ENCODE data around the gene FOXP1.

FOXP1 gene

GRCh38 chr3:71560665-71561064, 22.9 kb downstream of the FOXP1 start:
- no peak overlapping the region for H3K4me3 ChIP-seq (ENCODE audit: low read depth, low read length)
- no peaks in the 10 kb centered on the region; the same call in 1 of the 2 replicates for H3K27me3 ChIP-seq
- no peaks in the 10 kb centered on the region; the same call in 1 of the 2 replicates for H3K9me3 ChIP-seq
- no peak for DNase-seq
- TF ChIP-seq CTCF (IDR thresholded peaks at IDR 0.05; ENCODE audit: low read depth, low read length) = no peak
- no peaks in the 10 kb centered on the region for H3K4me1 ChIP-seq
- H3K36me3 ChIP-seq = no peaks in the 10 kb centered on the region

GRCh38 chr3:71559578-71560162, 23.9 kb downstream of the FOXP1 start:
- Histone ChIP-seq H3K9me3 (no peaks in the 10 kb centered on the region; the same call in 1 of the 2 replicates), H3K4me1 (no peaks in the 10 kb centered on the region; the same call in 1 of the 2 replicates), H3K4me3 (ENCODE audit: low read depth, low read length) (no peak overlapping the region), H3K27me3 (no peaks in the 10 kb centered on the region; the same call in 1 of the 2 replicates), H3K36me3 (no peaks in the 10 kb centered on the region)
- no peak for TF ChIP-seq CTCF (IDR thresholded peaks at IDR 0.05; ENCODE audit: low read depth, low read length)
- no peak for DNase-seq

- Histone ChIP-seq H3K4me3 (ENCODE audit: low read depth, low read length) (no peak overlapping the region), H3K36me3 (no peaks in the 10 kb centered on the region), H3K9me3 (no peaks in the 10 kb centered on the region; the same call in 1 of the 2 replicates), H3K27me3 (no peaks in the 10 kb centered on the region; the same call in 1 of the 2 replicates), H3K4me1 (no peaks in the 10 kb centered on the region; the same call in 1 of the 2 replicates)
- no peak for DNase-seq
- TF ChIP-seq CTCF (IDR thresholded peaks at IDR 0.05; ENCODE audit: low read depth, low read length) = no peak
Measured at GRCh38 chr3:71559021-71559420, 24.5 kb downstream of the FOXP1 start.

GRCh38 chr3:71554649-71555048, 28.9 kb downstream of the FOXP1 start:
- no peak for DNase-seq
- TF ChIP-seq CTCF (IDR thresholded peaks at IDR 0.05; ENCODE audit: low read depth, low read length) = no peak
- Histone ChIP-seq H3K36me3 (no peaks in the 10 kb centered on the region), H3K4me3 (ENCODE audit: low read depth, low read length) (no peak overlapping the region), H3K27me3 (no peaks in the 10 kb centered on the region), H3K9me3 (no peaks in the 10 kb centered on the region), H3K4me1 (no peaks in the 10 kb centered on the region; the same call in 1 of the 2 replicates)

GRCh38 chr3:71551311-71551919, 32.1 kb downstream of the FOXP1 start:
- Histone ChIP-seq H3K9me3 (no peaks in the 10 kb centered on the region), H3K36me3 (no peaks in the 10 kb centered on the region), H3K4me1 (no peaks in the 10 kb centered on the region; the same call in 1 of the 2 replicates), H3K4me3 (ENCODE audit: low read depth, low read length) (no peak overlapping the region), H3K27me3 (no peaks in the 10 kb centered on the region)
- DNase-seq = no peak
- no peak for TF ChIP-seq CTCF (IDR thresholded peaks at IDR 0.05; ENCODE audit: low read depth, low read length)

- no peaks in the 10 kb centered on the region for H3K9me3 ChIP-seq
- DNase-seq = no peak
- TF ChIP-seq CTCF (IDR thresholded peaks at IDR 0.05; ENCODE audit: low read depth, low read length) = no peak
- no peak overlapping the region for H3K4me3 ChIP-seq (ENCODE audit: low read depth, low read length)
- H3K36me3 ChIP-seq = no peaks in the 10 kb centered on the region
- H3K4me1 ChIP-seq = no peaks in the 10 kb centered on the region
- H3K27me3 ChIP-seq = no peaks in the 10 kb centered on the region
Measured at GRCh38 chr3:71549951-71550350, 33.6 kb downstream of the FOXP1 start.

All from BE2C (cell line).